Measurements from ENCODE around the gene SLC24A1. TPM values are rescaled to one million over a fixed set of nuclear protein-coding genes. Genes with fewer than 3 reads are reported as not detected.

SLC24A1 gene
- total RNA-seq, 1 experiment from 2014 or later = 13.0 TPM

GRCh38 chr15:65632780-65633375 lies 11.1 kb downstream of the SLC24A1 start:
- POLR2A ChIA-PET = no interaction called here
- CTCF ChIA-PET = no interaction called here

GRCh38 chr15:65633752-65634151 lies 12.0 kb downstream of the SLC24A1 start:
- intact Hi-C loops (cut with micrococcal nuclease; ENCODE audit: unreplicated experiment) (loop anchor here (10.0 kb wide), 1 partner anchor 191 kb away; no protein-coding TSS in a partner anchor), in situ Hi-C loops (cut with HindIII; ENCODE audit: low pct_unique_long_range_greater_than_20kb, low sequenced_read_pairs) (no loop called here)
- ChIA-PET CTCF (no interaction called here), POLR2A (no interaction called here)
- no peak for ATAC-seq
- Histone ChIP-seq H3K9me3 (ENCODE audit: control insufficient read depth, insufficient read depth, low read depth, low read length) (no peaks in the 10 kb centered on the region), H3K4me3 (ENCODE audit: low read depth in 2 of 2, low read length in 2 of 2) (no peak overlapping the region), H3K27ac (ENCODE audit: low read length) (no peak overlapping the region), H3K27me3 (ENCODE audit: control insufficient read depth, insufficient read depth, low read length) (no peaks in the 10 kb centered on the region), H3K36me3 (ENCODE audit: control insufficient read depth, insufficient read depth, low read length) (no peaks in the 10 kb centered on the region), H3K4me1 (ENCODE audit: control insufficient read depth, insufficient read depth, low read length) (peaks cover 6% of the 10 kb centered on the region; the same call in 1 of the 2 replicates)
- no peak for DNase-seq (ENCODE audit: low read depth, low spot score)
- TF ChIP-seq TCF7L2 (IDR thresholded peaks at IDR 0.05; ENCODE audit: low read depth, low read length) (no peak), REST (IDR thresholded peaks at IDR 0.05; ENCODE audit: insufficient read depth in 1 of 2, low read depth in 2 of 2, low read length in 1 of 2) (no peak), CTCF (IDR thresholded peaks at IDR 0.05) (no peak), POLR2AphosphoS5 (IDR thresholded peaks at IDR 0.05; ENCODE audit: low read depth, low read length) (no peak), SIN3A (IDR thresholded peaks at IDR 0.05; ENCODE audit: borderline replicate concordance, insufficient read depth, low read depth, low read length) (no peak)
- no TSS peak for BruUV-seq (replicated peaks)

More at GRCh38 chr15:65632780-65633375, 11.1 kb downstream of the SLC24A1 start:
- H3K9me3 ChIP-seq (ENCODE audit: control insufficient read depth, insufficient read depth, low read depth, low read length) = no peaks in the 10 kb centered on the region
- ATAC-seq (no peak), DNase-seq (ENCODE audit: low read depth, low spot score) (no peak)
- H3K4me3 ChIP-seq (ENCODE audit: low read depth in 2 of 2, low read length in 2 of 2) = no peak overlapping the region
- TF ChIP-seq POLR2AphosphoS5 (IDR thresholded peaks at IDR 0.05; ENCODE audit: low read depth, low read length) = no peak
- no peak for TF ChIP-seq TCF7L2 (IDR thresholded peaks at IDR 0.05; ENCODE audit: low read depth, low read length)
- TF ChIP-seq CTCF (IDR thresholded peaks at IDR 0.05) = no peak
- no peak for TF ChIP-seq REST (IDR thresholded peaks at IDR 0.05; ENCODE audit: insufficient read depth in 1 of 2, low read depth in 2 of 2, low read length in 1 of 2)
- no peak for TF ChIP-seq SIN3A (IDR thresholded peaks at IDR 0.05; ENCODE audit: borderline replicate concordance, insufficient read depth, low read depth, low read length)
- intact Hi-C loops (cut with micrococcal nuclease; ENCODE audit: unreplicated experiment) (loop anchor here (10.0 kb wide), 1 partner anchor 192 kb away; no protein-coding TSS in a partner anchor), in situ Hi-C loops (cut with HindIII; ENCODE audit: low pct_unique_long_range_greater_than_20kb, low sequenced_read_pairs) (no loop called here)
- BruUV-seq (replicated peaks) = no TSS peak
- no peaks in the 10 kb centered on the region for H3K36me3 ChIP-seq (ENCODE audit: control insufficient read depth, insufficient read depth, low read length)
- H3K27me3 ChIP-seq (ENCODE audit: control insufficient read depth, insufficient read depth, low read length) = no peaks in the 10 kb centered on the region
- no peaks in the 10 kb centered on the region for H3K4me1 ChIP-seq (ENCODE audit: control insufficient read depth, insufficient read depth, low read length)
- no peak overlapping the region for H3K27ac ChIP-seq (ENCODE audit: low read length)

All from Panc1 (cell line).